Activated T-cell treated with anti-CD3 and anti-CD28 coated beads, Interleukin-2, amount 50 U/mL, for 72 hours (primary cell): Measurements from ENCODE around the gene NECTIN1. TPM values are rescaled to one million over a fixed set of nuclear protein-coding genes. Genes with fewer than 3 reads are reported as not detected.

ENCODE experiments used
- ATAC-seq, 2 donors: fragments of 150-1000 bp; cut with Tn5 transposase; replicated peaks in 1 of 2; 2 replicates each; pipeline ENCODE4 v1.10.0; 2021; ENCODE audit warnings: moderate library complexity in 2 of 2, mild to moderate bottlenecking in 1 of 2
- DNase-seq, 2 donors: peaks; one replicate each; pipeline ENCODE4 v3.0.0; 2021 to 2022; ENCODE audit warnings: mixed read lengths in 1 of 2
- H3K27ac Mint-ChIP-seq: one replicate; pipeline ENCODE4 v1.8.0; 2022; ENCODE audit warnings: mild to moderate bottlenecking, moderate library complexity, mixed read lengths
- H3K27me3 Mint-ChIP-seq: one replicate; pipeline ENCODE4 v1.8.0; 2022; ENCODE audit warnings: low read depth, mixed read lengths
- H3K36me3 Mint-ChIP-seq, 2 donors: one replicate each; pipeline ENCODE4 v1.8.0; 2022; ENCODE audit warnings: mixed read lengths in 2 of 2, mild to moderate bottlenecking in 1 of 2; ENCODE audit not compliant: insufficient read depth in 2 of 2
- H3K4me1 Mint-ChIP-seq: one replicate; pipeline ENCODE4 v1.8.0; 2022; ENCODE audit warnings: low read depth, mixed read lengths
- H3K4me3 Mint-ChIP-seq, 2 donors: one replicate each; pipeline ENCODE4 v1.8.0; 2022; ENCODE audit warnings: mild to moderate bottlenecking in 2 of 2, mixed read lengths in 2 of 2, moderate library complexity in 2 of 2
- H3K9me3 Mint-ChIP-seq, 2 donors: one replicate each; pipeline ENCODE4 v1.8.0; 2022; ENCODE audit warnings: mixed read lengths in 2 of 2
- total RNA-seq, 2 donors: library from RNA; stranded (reverse); gene quantifications; one replicate each; pipeline ENCODE4 v1.2.3, GENCODE V29; 2022

The NECTIN1 gene
- total RNA-seq, 2 donors from 2014 or later, result 1.5 to 2.6 TPM

- ATAC-seq, result no peak
- Mint-ChIP-seq H3K4me3 (no peak overlapping the region), H3K27ac (no peak overlapping the region), H3K4me1 (no peaks in the 10 kb centered on the region), H3K36me3 (no peaks in the 10 kb centered on the region), H3K27me3 (peaks cover 24% of the 10 kb centered on the region), H3K9me3 (no peaks in the 10 kb centered on the region)
- DNase-seq, result no peak
Observed at GRCh38 chr11:119722281-119722794, 6.7 kb downstream of the NECTIN1 start.

- peaks cover 15% of the 10 kb centered on the region for H3K27me3 Mint-ChIP-seq
- H3K27ac Mint-ChIP-seq, result no peak overlapping the region
- no peak for ATAC-seq
- H3K9me3 Mint-ChIP-seq, result no peaks in the 10 kb centered on the region
- DNase-seq, result no peak
- no peaks in the 10 kb centered on the region for H3K36me3 Mint-ChIP-seq
- no peak overlapping the region for H3K4me3 Mint-ChIP-seq
- H3K4me1 Mint-ChIP-seq, result no peaks in the 10 kb centered on the region
Observed at GRCh38 chr11:119721129-119722120, 7.6 kb downstream of the NECTIN1 start.

- Mint-ChIP-seq H3K4me3 (no peak overlapping the region), H3K9me3 (no peaks in the 10 kb centered on the region), H3K27ac (no peak overlapping the region), H3K36me3 (no peaks in the 10 kb centered on the region), H3K4me1 (no peaks in the 10 kb centered on the region), H3K27me3 (peaks cover 9% of the 10 kb centered on the region)
- DNase-seq, result no peak
- ATAC-seq, result no peak
Observed at GRCh38 chr11:119720311-119720913, 8.6 kb downstream of the NECTIN1 start.

- DNase-seq, result no peak
- Mint-ChIP-seq H3K9me3 (no peaks in the 10 kb centered on the region), H3K27me3 (peaks cover 9% of the 10 kb centered on the region), H3K4me1 (no peaks in the 10 kb centered on the region), H3K36me3 (no peaks in the 10 kb centered on the region), H3K27ac (no peak overlapping the region), H3K4me3 (no peak overlapping the region)
- ATAC-seq, result no peak
Observed at GRCh38 chr11:119717839-119718534, 11.0 kb downstream of the NECTIN1 start.

GRCh38 chr11:119716582-119717498 is 12.2 kb downstream of the NECTIN1 start:
- DNase-seq (no peak), ATAC-seq (no peak)
- Mint-ChIP-seq H3K4me1 (no peaks in the 10 kb centered on the region), H3K9me3 (no peaks in the 10 kb centered on the region), H3K27me3 (peaks cover 2% of the 10 kb centered on the region), H3K36me3 (no peaks in the 10 kb centered on the region), H3K27ac (no peak overlapping the region), H3K4me3 (no peak overlapping the region)

GRCh38 chr11:119714590-119714989 is 14.4 kb downstream of the NECTIN1 start:
- H3K27ac Mint-ChIP-seq, result no peak overlapping the region
- H3K36me3 Mint-ChIP-seq, result no peaks in the 10 kb centered on the region
- no peak for ATAC-seq
- H3K4me3 Mint-ChIP-seq, result no peak overlapping the region
- DNase-seq, result no peak
- no peaks in the 10 kb centered on the region for H3K9me3 Mint-ChIP-seq
- peaks cover 11% of the 10 kb centered on the region for H3K27me3 Mint-ChIP-seq
- H3K4me1 Mint-ChIP-seq, result peaks cover 5% of the 10 kb centered on the region

GRCh38 chr11:119714189-119714588 is 14.8 kb downstream of the NECTIN1 start:
- Mint-ChIP-seq H3K36me3 (no peaks in the 10 kb centered on the region), H3K4me1 (peaks cover 6% of the 10 kb centered on the region), H3K9me3 (no peaks in the 10 kb centered on the region), H3K4me3 (no peak overlapping the region), H3K27me3 (peaks cover 11% of the 10 kb centered on the region), H3K27ac (no peak overlapping the region)
- ATAC-seq (no peak), DNase-seq (no peak)

- H3K4me1 Mint-ChIP-seq, result peaks cover 6% of the 10 kb centered on the region
- H3K27ac Mint-ChIP-seq, result no peak overlapping the region
- H3K4me3 Mint-ChIP-seq, result no peak overlapping the region
- H3K36me3 Mint-ChIP-seq, result no peaks in the 10 kb centered on the region
- peaks cover 12% of the 10 kb centered on the region for H3K27me3 Mint-ChIP-seq
- no peaks in the 10 kb centered on the region for H3K9me3 Mint-ChIP-seq
- DNase-seq, result no peak
- no peak for ATAC-seq
Observed at GRCh38 chr11:119713359-119714040, 15.5 kb downstream of the NECTIN1 start.

- ATAC-seq, result no peak
- no peak overlapping the region for H3K27ac Mint-ChIP-seq
- no peak for DNase-seq
- no peaks in the 10 kb centered on the region for H3K36me3 Mint-ChIP-seq
- no peak overlapping the region for H3K4me3 Mint-ChIP-seq
- H3K4me1 Mint-ChIP-seq, result peaks cover 6% of the 10 kb centered on the region
- no peaks in the 10 kb centered on the region for H3K9me3 Mint-ChIP-seq
- peaks cover 20% of the 10 kb centered on the region for H3K27me3 Mint-ChIP-seq
Observed at GRCh38 chr11:119712459-119713358, 16.3 kb downstream of the NECTIN1 start.

- Mint-ChIP-seq H3K27me3 (peaks cover 26% of the 10 kb centered on the region), H3K4me1 (peaks cover 6% of the 10 kb centered on the region), H3K36me3 (no peaks in the 10 kb centered on the region), H3K27ac (no peak overlapping the region), H3K4me3 (no peak overlapping the region), H3K9me3 (no peaks in the 10 kb centered on the region)
- no peak for DNase-seq
- ATAC-seq, result no peak
Observed at GRCh38 chr11:119712006-119712405, 17.0 kb downstream of the NECTIN1 start.

- H3K4me3 Mint-ChIP-seq, result no peak overlapping the region
Observed at GRCh38 chr11:119711476-119711875, 17.5 kb downstream of the NECTIN1 start.

More at GRCh38 chr11:119711476-119711875, 17.5 kb downstream of the NECTIN1 start:
- H3K27me3 Mint-ChIP-seq, result peaks cover 26% of the 10 kb centered on the region
- no peak overlapping the region for H3K27ac Mint-ChIP-seq
- H3K36me3 Mint-ChIP-seq, result no peaks in the 10 kb centered on the region
- DNase-seq, result no peak
- no peaks in the 10 kb centered on the region for H3K9me3 Mint-ChIP-seq
- H3K4me1 Mint-ChIP-seq, result peaks cover 6% of the 10 kb centered on the region
- ATAC-seq, result no peak
